GM23338 (cell line): Measurements from ENCODE around the gene CMIP. TPM values are rescaled to one million over a fixed set of nuclear protein-coding genes. Genes with fewer than 3 reads are reported as not detected.
A peak's percentile ranks its signal among the peaks of the same experiment; 100 is the strongest.

Experiments used
- ATAC-seq: fragments of 200-7000 bp; cut with Tn5 transposase; 3 replicates; pipeline ENCODE4 v1.9.1; 2020
- DNase-seq: peaks from one replicate; pipeline ENCODE4 v3.0.0-alpha.2; 2015; ENCODE audit warnings: low spot score
- H2AFZ ChIP-seq: fragments of 200-600 bp; sonication (generic); 2 replicates; pipeline ENCODE4 v1.8.0; 2016; ENCODE audit warnings: antibody characterized with exemption, mild to moderate bottlenecking, moderate library complexity
- H3F3A ChIP-seq: fragments of 200-600 bp; sonication (generic); replicated peaks from 2 replicates; pipeline ENCODE4 v1.8.0; 2017; ENCODE audit warnings: antibody characterized with exemption, mixed run types, low read depth
- H3K27ac ChIP-seq: fragments of 200-600 bp; sonication (generic); 2 replicates; pipeline ENCODE4 v1.6.1; 2016; ENCODE audit warnings: low read depth
- H3K27me3 ChIP-seq: fragments of 200-600 bp; sonication (generic); 2 replicates; pipeline ENCODE4 v1.8.0; 2016; ENCODE audit warnings: mild to moderate bottlenecking, mixed run types, moderate library complexity; ENCODE audit not compliant: insufficient read depth
- H3K36me3 ChIP-seq: fragments of 200-600 bp; sonication (generic); 2 replicates; pipeline ENCODE4 v1.8.0; 2016; ENCODE audit warnings: mild to moderate bottlenecking; ENCODE audit not compliant: insufficient read depth
- H3K4me1 ChIP-seq: fragments of 200-600 bp; sonication (generic); 2 replicates; pipeline ENCODE4 v1.8.0; 2016; ENCODE audit warnings: mild to moderate bottlenecking, moderate library complexity; ENCODE audit not compliant: insufficient read depth
- H3K4me2 ChIP-seq: fragments of 200-600 bp; sonication (generic); 2 replicates; pipeline ENCODE4 v1.7.1; 2017; ENCODE audit warnings: mixed run types
- H3K4me3 ChIP-seq: fragments of 200-600 bp; sonication (generic); 2 replicates; pipeline ENCODE4 v1.6.1; 2016; ENCODE audit warnings: mixed run types
- H3K79me2 ChIP-seq: fragments of 200-600 bp; sonication (generic); replicated peaks from 2 replicates; pipeline ENCODE4 v1.8.0; 2017; ENCODE audit warnings: mild to moderate bottlenecking; ENCODE audit not compliant: insufficient read depth
- H3K9me2 ChIP-seq: fragments of 200-600 bp; sonication (generic); 2 replicates; pipeline ENCODE4 v1.8.0; 2017; ENCODE audit not compliant: insufficient read depth
- H4K20me1 ChIP-seq: fragments of 200-600 bp; sonication (generic); replicated peaks from 2 replicates; pipeline ENCODE4 v1.8.0; 2017; ENCODE audit warnings: mild to moderate bottlenecking; ENCODE audit not compliant: insufficient read depth
- H3K27ac Mint-ChIP-seq: 2 replicates; pipeline ENCODE4 v1.8.0; 2020; ENCODE audit warnings: inconsistent platforms, mild to moderate bottlenecking, moderate library complexity, mixed read lengths
- H3K27me3 Mint-ChIP-seq: 3 replicates; pipeline ENCODE4 v1.8.0; 2022; ENCODE audit warnings: low read depth, mild to moderate bottlenecking, moderate library complexity, mixed read lengths, inconsistent platforms; ENCODE audit not compliant: insufficient read depth, poor library complexity
- H3K36me3 Mint-ChIP-seq: 3 replicates; pipeline ENCODE4 v1.8.0; 2021; ENCODE audit warnings: low read depth, mild to moderate bottlenecking, inconsistent platforms, moderate library complexity, mixed read lengths
- H3K4me1 Mint-ChIP-seq: 3 replicates; pipeline ENCODE4 v1.8.0; 2020; ENCODE audit warnings: mild to moderate bottlenecking, inconsistent platforms, mixed read lengths
- H3K4me3 Mint-ChIP-seq: 3 replicates; pipeline ENCODE4 v1.8.0; 2021; ENCODE audit warnings: moderate library complexity, mild to moderate bottlenecking, inconsistent platforms, mixed read lengths
- H3K9me3 Mint-ChIP-seq: 3 replicates; pipeline ENCODE4 v1.8.0; 2020; ENCODE audit warnings: moderate library complexity, mild to moderate bottlenecking, inconsistent platforms, mixed read lengths
- CTCF ChIP-seq, 2 experiments: fragments of 200-600 bp in 1 of 2; sonication (generic) in 1 of 2; conservative IDR thresholded peaks; 2 replicates each; pipeline versions ENCODE4 v1.5.1 to v1.6.1; 2016 to 2017; ENCODE audit warnings: antibody characterized with exemption in 2 of 2, low read depth in 2 of 2, mild to moderate bottlenecking in 2 of 2, moderate library complexity in 1 of 2
- ETS1 ChIP-seq: IDR thresholded peaks from 2 replicates; pipeline ENCODE4 v1.6.1; 2016; ENCODE audit warnings: antibody characterized with exemption
- EZH2 ChIP-seq: fragments of 200-600 bp; sonication (generic); IDR thresholded peaks from one replicate; pipeline ENCODE4 v1.8.0; 2017; ENCODE audit warnings: antibody characterized with exemption, mild to moderate bottlenecking, low read depth; ENCODE audit not compliant: unreplicated experiment
- NANOG ChIP-seq: IDR thresholded peaks from 2 replicates; pipeline ENCODE4 v1.6.1; 2016; ENCODE audit warnings: antibody characterized with exemption, borderline replicate concordance
- POLR2AphosphoS5 ChIP-seq: IDR thresholded peaks from 2 replicates; pipeline ENCODE4 v1.6.1; 2016; ENCODE audit warnings: antibody characterized with exemption, low read depth
- ZNF114 ChIP-seq: fragments of 250-450 bp; sonication (Bioruptor Pico); IDR thresholded peaks from 2 replicates; pipeline ENCODE4 v1.5.0; 2020; ENCODE audit warnings: mild to moderate bottlenecking, moderate library complexity
- ZNF331 ChIP-seq: fragments of 250-450 bp; sonication (Bioruptor Pico); IDR thresholded peaks from 2 replicates; pipeline ENCODE4 v1.5.0; 2020; ENCODE audit warnings: low read depth, mild to moderate bottlenecking, moderate library complexity
- polyA plus RNA-seq: library from polyadenylated mRNA; unstranded; fragments of >200 nt; fragmentation: Nextera tagmentation; extraction: Ambion mirVana; gene quantifications from 2 replicates; pipeline ENCODE4 v1.2.1, GENCODE V29; 2016
- total RNA-seq: library from RNA; depleted of rRNA; stranded (reverse); fragments of >200 nt; shearing (Covaris generic); gene quantifications from 2 replicates; pipeline ENCODE4 v1.2.3, GENCODE V29; 2014

Gene CMIP
- total and polyA plus RNA-seq, 2 experiments from 2014 or later = 9.5 to 62.3 TPM

GRCh38 chr16:81696166-81696960 lies 251.8 kb downstream of the CMIP start:
- Mint-ChIP-seq H3K4me3 (no peak overlapping the region), H3K9me3 (no peaks in the 10 kb centered on the region), H3K4me1 (peaks cover 6% of the 10 kb centered on the region), H3K36me3 (peaks cover 33% of the 10 kb centered on the region), H3K27me3 (peaks cover 16% of the 10 kb centered on the region), H3K27ac (peak overlapping the region; percentile 84)
- Histone ChIP-seq H2AFZ (no peak overlapping the region), H3K79me2 (no peaks in the 10 kb centered on the region), H3K4me1 (no peaks in the 10 kb centered on the region), H3K4me2 (no peak overlapping the region), H3K4me3 (no peak overlapping the region), H3K27ac (0 out of 2 replicates have a peak overlapping the region, but pooled peaks have one; percentile 55), H3K9me2 (no peaks in the 10 kb centered on the region), H3F3A (0 out of 2 replicates have a peak, but pooled peaks cover 6% of the 10 kb centered on the region), H3K27me3 (no peaks in the 10 kb centered on the region), H4K20me1 (no peaks in the 10 kb centered on the region; the same call in 1 of the 2 replicates), H3K36me3 (no peaks in the 10 kb centered on the region)
- TF ChIP-seq ZNF331 (no peak), EZH2 (no peak), CTCF (conservative IDR thresholded peaks at IDR 0.05; ENCODE audit: low read depth in 2 of 2) (no peak), NANOG (no peak), POLR2AphosphoS5 (no peak)
- DNase-seq (no peak), ATAC-seq (no peak)

GRCh38 chr16:81696961-81697615 lies 252.5 kb downstream of the CMIP start:
- Mint-ChIP-seq H3K9me3 (no peaks in the 10 kb centered on the region), H3K4me1 (peaks cover 6% of the 10 kb centered on the region), H3K36me3 (peaks cover 31% of the 10 kb centered on the region), H3K4me3 (no peak overlapping the region), H3K27me3 (peaks cover 16% of the 10 kb centered on the region), H3K27ac (peak overlapping the region; percentile 74; the same call in 1 of the 2 replicates)
- Histone ChIP-seq H3K4me1 (no peaks in the 10 kb centered on the region), H3K79me2 (no peaks in the 10 kb centered on the region), H3F3A (0 out of 2 replicates have a peak, but pooled peaks cover 6% of the 10 kb centered on the region), H3K27ac (0 out of 2 replicates have a peak overlapping the region, but pooled peaks have one; percentile 55), H4K20me1 (no peaks in the 10 kb centered on the region; the same call in 1 of the 2 replicates), H2AFZ (no peak overlapping the region), H3K27me3 (no peaks in the 10 kb centered on the region), H3K4me2 (no peak overlapping the region), H3K4me3 (no peak overlapping the region), H3K9me2 (no peaks in the 10 kb centered on the region), H3K36me3 (no peaks in the 10 kb centered on the region)
- TF ChIP-seq ZNF114 (no peak), ZNF331 (no peak), CTCF (conservative IDR thresholded peaks at IDR 0.05; ENCODE audit: low read depth in 2 of 2) (peak; percentile 72 to 94), ETS1 (no peak)
- DNase-seq (peak; percentile 81), ATAC-seq (peak; percentile 90)
